GM12878 (cell line): ENCODE measurements around the gene KCND2. TPM values are rescaled to one million over a fixed set of nuclear protein-coding genes. Genes with fewer than 3 reads are reported as not detected.

Source experiments
- ATAC-seq: fragments of 200-7000 bp; cut with Tn5 transposase; 3 replicates; pipeline ENCODE4 v1.9.1; 2020; ENCODE audit warnings: mild to moderate bottlenecking, moderate library complexity
- BruUV-seq: library from RNA; stranded (reverse); fragments of 400-500 nt; replicated peaks from 2 replicates; lab custom pipeline; 2021; lab: Mats Ljungman, UMichigan
- CTCF ChIA-PET: fragments of 300-600 bp; sonication (Branson Sonifier 250); formaldehyde crosslinking; extraction: SDS; loops from one replicate; lab custom pipeline; 2021; ENCODE audit warnings: inconsistent platforms; lab: Yijun Ruan, JAX
- POLR2A ChIA-PET: fragments of 350-600 bp; formaldehyde crosslinking; extraction: SDS; loops from one replicate; lab custom pipeline; 2021; ENCODE audit warnings: inconsistent platforms; lab: Charles Lee
- RAD21 ChIA-PET: fragments of 300-600 bp; sonication (Branson Sonifier 250); formaldehyde crosslinking; loops from one replicate; lab custom pipeline; 2023; ENCODE audit warnings: antibody characterized with exemption; ENCODE audit not compliant: unreplicated experiment; lab: Charles Lee
- SMC1A ChIA-PET: fragments of 300-600 bp; sonication (Branson Sonifier 250); formaldehyde crosslinking; loops from one replicate; lab custom pipeline; 2023; ENCODE audit not compliant: unreplicated experiment, uncharacterized antibody; lab: Charles Lee
- DNase-seq: peaks from one replicate; pipeline ENCODE4 v3.0.0-alpha.2; 2011; ENCODE audit warnings: low read depth, low spot score
- FAIRE-seq: peaks from 3 replicates; lab custom pipeline; 2011; peaks lifted over from hg19 to GRCh38; lab: Jason Lieb, UNC
- H2AFZ ChIP-seq: 2 replicates; pipeline ENCODE4 v1.6.0; 2011; ENCODE audit warnings: low read depth, low read length, control low read depth; ENCODE audit not compliant: control insufficient read depth
- H3K27ac ChIP-seq: 2 replicates; pipeline ENCODE4 v1.5.1; 2011; ENCODE audit warnings: control low read depth; ENCODE audit not compliant: control insufficient read depth, insufficient read depth
- H3K27me3 ChIP-seq, 2 experiments: replicated peaks in 1 of 2; 2 replicates each; pipeline versions ENCODE4 v1.6.0 to v1.6.1; 2011; ENCODE audit warnings: low read length in 1 of 2; ENCODE audit not compliant: control insufficient read depth in 2 of 2, insufficient read depth in 2 of 2
- H3K36me3 ChIP-seq, 2 experiments: 2 replicates each; pipeline ENCODE4 v1.5.1; 2011; ENCODE audit warnings: low read length in 1 of 2; ENCODE audit not compliant: control insufficient read depth in 2 of 2, insufficient read depth in 2 of 2
- H3K4me1 ChIP-seq: 2 replicates; pipeline ENCODE4 v1.6.1; 2011; ENCODE audit warnings: mild to moderate bottlenecking, low read length, moderate library complexity, mixed read lengths; ENCODE audit not compliant: control insufficient read depth, insufficient read depth
- H3K4me2 ChIP-seq: 2 replicates; pipeline ENCODE4 v1.6.0; 2011; ENCODE audit warnings: control low read depth; ENCODE audit not compliant: control insufficient read depth, insufficient read depth
- H3K4me3 ChIP-seq: fragments of 200-600 bp; sonication (generic); 2 replicates; pipeline ENCODE4 v1.5.1; 2016
- H3K79me2 ChIP-seq: 2 replicates; pipeline ENCODE4 v1.6.0; 2011; ENCODE audit warnings: low read length; ENCODE audit not compliant: control insufficient read depth, insufficient read depth
- H3K9ac ChIP-seq: 2 replicates; pipeline ENCODE4 v1.8.0; 2011; ENCODE audit warnings: low read length, control low read depth, mixed read lengths; ENCODE audit not compliant: control insufficient read depth, insufficient read depth
- H3K9me3 ChIP-seq: replicated peaks from 3 replicates; pipeline ENCODE4 v1.5.1; 2011; ENCODE audit warnings: mild to moderate bottlenecking, low read length; ENCODE audit not compliant: control insufficient read depth, insufficient read depth
- H4K20me1 ChIP-seq: 2 replicates; pipeline ENCODE4 v1.6.0; 2011; ENCODE audit not compliant: control insufficient read depth, insufficient read depth
- NBN ChIP-seq: fragments of 450-650 bp; IDR thresholded peaks from 2 replicates; pipeline ENCODE4 v1.6.1; 2016
- RAD21 ChIP-seq: IDR thresholded peaks from 2 replicates; pipeline ENCODE4 v1.6.1; 2011; ENCODE audit warnings: mild to moderate bottlenecking, low read depth, low read length, moderate library complexity; ENCODE audit not compliant: insufficient read depth
- SMC3 ChIP-seq: IDR thresholded peaks from 2 replicates; pipeline ENCODE4 v1.6.1; 2011; ENCODE audit warnings: low read length, improper control_type of control experiment, borderline replicate concordance
- WRNIP1 ChIP-seq: IDR thresholded peaks from 2 replicates; pipeline ENCODE4 v1.6.1; 2011; ENCODE audit warnings: low read depth, low read length, improper control_type of control experiment, borderline replicate concordance
- YY1 ChIP-seq: IDR thresholded peaks from 2 replicates; pipeline ENCODE4 v1.6.1; 2011; ENCODE audit warnings: low read depth, mild to moderate bottlenecking, low read length
- in situ Hi-C: fragments of 300-500 bp; cut with MboI; formaldehyde crosslinking; loops from 9 replicates; pipeline ENCODE4 v1.14.3; 2018; ENCODE audit warnings: mixed read lengths
- intact Hi-C: fragments of 100-400 bp; cut with micrococcal nuclease; formaldehyde crosslinking; loops from one replicate; pipeline ENCODE4 v1.14.2; 2022; ENCODE audit not compliant: unreplicated experiment
- polyA plus RNA-seq, 11 experiments: library from polyadenylated mRNA; depleted of rRNA in 4 of 11; unstranded in 6 of 11; stranded (reverse) in 5 of 11; fragments of >200 nt; fragmentation: Nextera tagmentation in 4 of 11; fragmentation: Illumina TruSeq in 1 of 11; extraction: Ambion mirVana in 4 of 11; extraction: Trizol in 1 of 11; gene quantifications; 1 replicate in 1 of 11; 2 replicates in 10 of 11; pipeline versions ENCODE4 v1.2.1 to v1.2.3, GENCODE V29; 2011 to 2016; ENCODE audit warnings: inconsistent platforms in 2 of 11, missing spikeins in 2 of 11, low read depth in 1 of 11
- total RNA-seq, 4 experiments: library from RNA; depleted of rRNA in 3 of 4; stranded (reverse); fragments of >200 nt in 3 of 4; fragmentation: Illumina TruSeq in 1 of 4; extraction: Trizol in 1 of 4; gene quantifications; 2 replicates each; pipeline versions ENCODE4 v1.2.1 to v1.2.3, GENCODE V29; 2013 to 2021
- TF ChIP-seq, protein P1 (sequence below), 3 experiments: IDR thresholded peaks in 2 of 3; conservative IDR thresholded peaks in 1 of 3; 2 replicates each; pipeline ENCODE4 v1.5.1; 2011; ENCODE audit warnings: low read depth in 3 of 3, low read length in 3 of 3, mild to moderate bottlenecking in 3 of 3, control low read depth in 2 of 3, moderate library complexity in 2 of 3, inconsistent platforms in 1 of 3, mixed read lengths in 1 of 3; ENCODE audit not compliant: control insufficient read depth in 2 of 3, insufficient read depth in 1 of 3; ENCODE audit errors: extremely low read depth in 1 of 3

KCND2 gene
- total and polyA plus RNA-seq, 10 of the 15 experiments (the other 5 are each of a cell fraction or from before 2014, with no cell fraction given) = 3.6 to 22.3 (median 6.3) TPM

- intact Hi-C loops (loop anchor here (1.0 to 10.0 kb wide), 7 partner anchors 153 to 1283 kb away; no protein-coding TSS in a partner anchor), in situ Hi-C loops (loop anchor here (5.0 to 25.0 kb wide), 3 partner anchors 283 to 1293 kb away; partner anchors contain the start of gene KCND2)
- H3K9me3 ChIP-seq = no peaks in the 10 kb centered on the region
- DNase-seq = peak; percentile 45
- TF ChIP-seq NBN (no peak), WRNIP1 (no peak), RAD21 (peak; percentile 98), SMC3 (peak; percentile 81), YY1 (0 out of 2 replicates have a peak, but pooled peaks have one; percentile 32)
- TF ChIP-seq, protein P1, sequence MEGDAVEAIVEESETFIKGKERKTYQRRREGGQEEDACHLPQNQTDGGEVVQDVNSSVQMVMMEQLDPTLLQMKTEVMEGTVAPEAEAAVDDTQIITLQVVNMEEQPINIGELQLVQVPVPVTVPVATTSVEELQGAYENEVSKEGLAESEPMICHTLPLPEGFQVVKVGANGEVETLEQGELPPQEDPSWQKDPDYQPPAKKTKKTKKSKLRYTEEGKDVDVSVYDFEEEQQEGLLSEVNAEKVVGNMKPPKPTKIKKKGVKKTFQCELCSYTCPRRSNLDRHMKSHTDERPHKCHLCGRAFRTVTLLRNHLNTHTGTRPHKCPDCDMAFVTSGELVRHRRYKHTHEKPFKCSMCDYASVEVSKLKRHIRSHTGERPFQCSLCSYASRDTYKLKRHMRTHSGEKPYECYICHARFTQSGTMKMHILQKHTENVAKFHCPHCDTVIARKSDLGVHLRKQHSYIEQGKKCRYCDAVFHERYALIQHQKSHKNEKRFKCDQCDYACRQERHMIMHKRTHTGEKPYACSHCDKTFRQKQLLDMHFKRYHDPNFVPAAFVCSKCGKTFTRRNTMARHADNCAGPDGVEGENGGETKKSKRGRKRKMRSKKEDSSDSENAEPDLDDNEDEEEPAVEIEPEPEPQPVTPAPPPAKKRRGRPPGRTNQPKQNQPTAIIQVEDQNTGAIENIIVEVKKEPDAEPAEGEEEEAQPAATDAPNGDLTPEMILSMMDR (IDR thresholded peaks at IDR 0.05 in 2 of 3, conservative IDR thresholded peaks at IDR 0.05 in 1 of 3; ENCODE audit: control insufficient read depth in 2 of 3, extremely low read depth in 1 of 3, insufficient read depth in 1 of 3, low read depth in 3 of 3, low read length in 3 of 3) = peak; percentile 66 to 89 (median 69)
- TF ChIP-seq, all 136 proteins: peak for 4
- Histone ChIP-seq H3K27ac (no peak overlapping the region), H3K4me1 (peaks cover 14% of the 10 kb centered on the region), H4K20me1 (no peaks in the 10 kb centered on the region), H3K4me2 (no peak overlapping the region), H3K36me3 (no peaks in the 10 kb centered on the region), H3K79me2 (no peaks in the 10 kb centered on the region), H3K4me3 (no peak overlapping the region), H3K27me3 (no peaks in the 10 kb centered on the region), H2AFZ (no peak overlapping the region), H3K9ac (no peak overlapping the region)
- ChIA-PET POLR2A (no interaction called here), RAD21 (interaction anchor here (0.8 to 4.0 kb wide), 5 partner anchors 153 to 619 kb away, joined by 3 to 20 read pairs (median 4); partner anchors contain the start of gene KCND2), CTCF (interaction anchor here (0.7 to 3.4 kb wide), 35 partner anchors 8 to 631 kb away, joined by 3 to 27 read pairs (median 4); partner anchors contain the start of gene KCND2), SMC1A (interaction anchor here (0.8 to 4.2 kb wide), 15 partner anchors 8 to 620 kb away, joined by 3 to 23 read pairs (median 3); partner anchors contain the start of gene KCND2)
- BruUV-seq = no TSS peak
- FAIRE-seq (no peak), ATAC-seq (peak; percentile 85)
Observed at GRCh38 chr7:120554960-120555571, 282.1 kb downstream of the KCND2 start.
